H1 (cell line): ENCODE data around the gene APBA2. TPM values are rescaled to one million over a fixed set of nuclear protein-coding genes. Genes with fewer than 3 reads are reported as not detected.

Experiments used
- CTCF ChIA-PET: fragments of 300-600 bp; sonication (Branson Sonifier 250); formaldehyde crosslinking; loops from one replicate; lab custom pipeline; 2021; ENCODE audit not compliant: partially characterized antibody; lab: Charles Lee
- POLR2A ChIA-PET: fragments of 300-600 bp; sonication (Branson Sonifier 250); formaldehyde crosslinking; loops from one replicate; lab custom pipeline; 2021; ENCODE audit warnings: inconsistent platforms; ENCODE audit not compliant: partially characterized antibody; lab: Charles Lee
- DNase-seq, 2 experiments: peaks; one replicate each; pipeline versions ENCODE4 v3.0.0 to v3.0.0-alpha.2; 2010 to 2022; ENCODE audit warnings: low spot score in 2 of 2, low read depth in 1 of 2, mixed read lengths in 1 of 2
- FAIRE-seq: peaks from 2 replicates; lab custom pipeline; 2011; peaks lifted over from hg19 to GRCh38; lab: Jason Lieb, UNC
- H2AFZ ChIP-seq: 2 replicates; pipeline ENCODE4 v1.8.1; 2012; ENCODE audit warnings: low read length, inconsistent platforms
- H2AK5ac ChIP-seq: 2 replicates; pipeline ENCODE4 v1.6.1; 2013; ENCODE audit warnings: low read depth, low read length
- H2BK120ac ChIP-seq: replicated peaks from 2 replicates; pipeline ENCODE3; 2013; ENCODE audit warnings: low read depth, low read length, inconsistent platforms
- H2BK12ac ChIP-seq: 2 replicates; pipeline ENCODE4 v1.6.1; 2013; ENCODE audit warnings: low read depth, low read length
- H2BK15ac ChIP-seq: 2 replicates; pipeline ENCODE4 v1.6.1; 2013; ENCODE audit warnings: low read length
- H2BK20ac ChIP-seq: 2 replicates; pipeline ENCODE4 v1.6.1; 2013; ENCODE audit warnings: low read length
- H2BK5ac ChIP-seq: 2 replicates; pipeline ENCODE4 v1.6.1; 2013; ENCODE audit warnings: low read depth, low read length
- H3K14ac ChIP-seq: 2 replicates; pipeline ENCODE4 v1.6.1; 2013; ENCODE audit warnings: inconsistent platforms; ENCODE audit not compliant: insufficient read length
- H3K18ac ChIP-seq: 2 replicates; pipeline ENCODE4 v1.6.1; 2013; ENCODE audit warnings: low read length; ENCODE audit errors: extremely low read depth
- H3K23ac ChIP-seq: 2 replicates; pipeline ENCODE4 v1.6.1; 2013; ENCODE audit warnings: inconsistent platforms; ENCODE audit not compliant: insufficient read length
- H3K23me2 ChIP-seq: 2 replicates; pipeline ENCODE4 v1.6.1; 2013; ENCODE audit warnings: low read depth, low read length
- H3K27ac ChIP-seq: 2 replicates; pipeline ENCODE4 v1.6.1; 2011; ENCODE audit warnings: low read depth, low read length, inconsistent platforms
- H3K27me3 ChIP-seq, 4 experiments: replicated peaks in 1 of 4; 1 replicate in 1 of 4; 2 replicates in 3 of 4; pipeline versions ENCODE4 v1.6.1 to v1.8.1; 2011 to 2013; ENCODE audit warnings: low read length in 3 of 4, mild to moderate bottlenecking in 3 of 4, inconsistent platforms in 2 of 4, mixed read lengths in 2 of 4, moderate library complexity in 1 of 4; ENCODE audit not compliant: control insufficient read depth in 3 of 4, insufficient read depth in 3 of 4; ENCODE audit errors: extremely low read depth in 1 of 4
- H3K36me3 ChIP-seq, 4 experiments: 2 replicates each; pipeline versions ENCODE4 v1.6.1 to v1.8.1; 2011 to 2013; ENCODE audit warnings: mild to moderate bottlenecking in 4 of 4, low read length in 3 of 4, moderate library complexity in 2 of 4, control low read depth in 1 of 4, inconsistent platforms in 1 of 4; ENCODE audit not compliant: insufficient read depth in 4 of 4, control insufficient read depth in 2 of 4
- H3K4ac ChIP-seq: replicated peaks from 2 replicates; pipeline ENCODE3; 2013; ENCODE audit warnings: low read length, low read depth, mixed read lengths, inconsistent platforms; ENCODE audit not compliant: insufficient read length
- H3K4me1 ChIP-seq, 4 experiments: replicated peaks in 1 of 4; 1 replicate in 1 of 4; 2 replicates in 3 of 4; pipeline versions ENCODE4 v1.6.1 to v1.8.1; 2011 to 2013; ENCODE audit warnings: low read length in 3 of 4, inconsistent platforms in 2 of 4, mixed read lengths in 1 of 4; ENCODE audit not compliant: insufficient read depth in 4 of 4, control insufficient read depth in 3 of 4
- H3K4me2 ChIP-seq, 2 experiments: 2 replicates each; pipeline versions ENCODE4 v1.6.1 to v1.8.1; 2011 to 2013; ENCODE audit warnings: low read depth in 2 of 2, low read length in 2 of 2, control low read depth in 1 of 2, inconsistent platforms in 1 of 2, mild to moderate bottlenecking in 1 of 2; ENCODE audit not compliant: insufficient read depth in 1 of 2
- H3K4me3 ChIP-seq, 4 experiments: fragments of 200-600, 300-600 bp in 1 of 4; sonication (generic), shearing (Covaris generic), sonication (Bioruptor Twin) in 1 of 4; 2 replicates each; pipeline versions ENCODE4 v1.5.1 to v1.8.1; 2011 to 2016; ENCODE audit warnings: low read length in 4 of 4, low read depth in 3 of 4, control low read depth in 2 of 4, inconsistent platforms in 2 of 4, mild to moderate bottlenecking in 2 of 4, mixed read lengths in 1 of 4, moderate library complexity in 1 of 4; ENCODE audit not compliant: insufficient read depth in 2 of 4; ENCODE audit errors: extremely low read depth in 1 of 4
- H3K56ac ChIP-seq: replicated peaks from 2 replicates; pipeline ENCODE3; 2013; ENCODE audit warnings: low read depth, mild to moderate bottlenecking, mixed read lengths, low read length, inconsistent platforms; ENCODE audit not compliant: insufficient read length
- H3K79me1 ChIP-seq: 2 replicates; pipeline ENCODE4 v1.6.1; 2013; ENCODE audit warnings: low read depth, low read length, control low read depth
- H3K79me2 ChIP-seq, 2 experiments: 2 replicates each; pipeline versions ENCODE4 v1.6.1 to v1.8.1; 2012 to 2013; ENCODE audit warnings: low read length in 2 of 2, mild to moderate bottlenecking in 2 of 2, inconsistent platforms in 1 of 2; ENCODE audit not compliant: insufficient read depth in 2 of 2, control insufficient read depth in 1 of 2
- H3K9ac ChIP-seq, 4 experiments: replicated peaks in 1 of 4; 1 replicate in 1 of 4; 2 replicates in 3 of 4; pipeline versions ENCODE4 v1.6.1 to v1.8.1; 2011 to 2013; ENCODE audit warnings: low read depth in 3 of 4, low read length in 3 of 4, control low read depth in 2 of 4, mild to moderate bottlenecking in 2 of 4, moderate library complexity in 2 of 4, inconsistent platforms in 1 of 4; ENCODE audit errors: extremely low read depth in 1 of 4
- H3K9me3 ChIP-seq, 2 experiments: 2 replicates each; pipeline versions ENCODE4 v1.6.1 to v1.8.1; 2012 to 2013; ENCODE audit warnings: mild to moderate bottlenecking in 2 of 2, moderate library complexity in 2 of 2, control low read depth in 1 of 2, inconsistent platforms in 1 of 2, low read depth in 1 of 2, low read length in 1 of 2, mixed read lengths in 1 of 2; ENCODE audit not compliant: insufficient read depth in 2 of 2
- H4K20me1 ChIP-seq, 2 experiments: replicated peaks in 1 of 2; 2 replicates each; pipeline versions ENCODE3 to v1.8.1; 2011 to 2013; ENCODE audit warnings: inconsistent platforms in 2 of 2, low read length in 2 of 2, mild to moderate bottlenecking in 1 of 2; ENCODE audit not compliant: insufficient read depth in 2 of 2, control insufficient read depth in 1 of 2
- H4K5ac ChIP-seq: 2 replicates; pipeline ENCODE4 v1.6.1; 2013; ENCODE audit warnings: low read length, low read depth, mixed read lengths, inconsistent platforms; ENCODE audit not compliant: insufficient read length
- H4K8ac ChIP-seq: 2 replicates; pipeline ENCODE4 v1.8.0; 2013; ENCODE audit warnings: mild to moderate bottlenecking, moderate library complexity, low read length, inconsistent platforms; ENCODE audit not compliant: insufficient read depth; ENCODE audit errors: extremely low read depth
- H4K91ac ChIP-seq: replicated peaks from 2 replicates; pipeline ENCODE3; 2013; ENCODE audit warnings: low read length, mixed read lengths, inconsistent platforms; ENCODE audit not compliant: insufficient read length
- BRCA1 ChIP-seq: IDR thresholded peaks from 2 replicates; pipeline ENCODE4 v1.6.1; 2012; ENCODE audit warnings: low read depth, low read length, improper control_type of control experiment
- CBX8 ChIP-seq: fragments of 300-800, 300-1000 bp; sonication (generic); IDR thresholded peaks from 2 replicates; pipeline ENCODE4 v1.7.1; 2016; ENCODE audit warnings: low read depth, low read length, borderline replicate concordance
- CEBPB ChIP-seq: IDR thresholded peaks from 2 replicates; pipeline ENCODE4 v1.6.1; 2012; ENCODE audit warnings: low read depth, low read length
- CTBP2 ChIP-seq: IDR thresholded peaks from 2 replicates; pipeline ENCODE4 v1.7.0; 2011; ENCODE audit warnings: borderline replicate concordance, mild to moderate bottlenecking, moderate library complexity, mixed read lengths, low read length; ENCODE audit not compliant: insufficient read depth, insufficient read length
- E2F6 ChIP-seq: IDR thresholded peaks from 2 replicates; pipeline ENCODE4 v1.6.1; 2012; ENCODE audit warnings: inconsistent platforms
- EZH2 ChIP-seq: fragments of 200-600 bp; sonication (generic); IDR thresholded peaks from 2 replicates; pipeline ENCODE4 v1.7.1; 2012; ENCODE audit warnings: low read depth, mild to moderate bottlenecking, moderate library complexity, low read length, inconsistent platforms; ENCODE audit not compliant: severe bottlenecking
- KDM1A ChIP-seq: fragments of 200-600, 300-600 bp; sonication (generic); IDR thresholded peaks from 2 replicates; pipeline ENCODE4 v1.7.1; 2016; ENCODE audit warnings: mild to moderate bottlenecking, low read length, borderline replicate concordance
- NRF1 ChIP-seq: IDR thresholded peaks from 2 replicates; pipeline ENCODE4 v1.6.1; 2011; ENCODE audit warnings: mild to moderate bottlenecking, low read depth, low read length, improper control_type of control experiment
- POLR2A ChIP-seq, 2 experiments: IDR thresholded peaks; 1 replicate in 1 of 2; 2 replicates in 1 of 2; pipeline ENCODE4 v1.6.1; 2011; ENCODE audit warnings: low read depth in 2 of 2, low read length in 2 of 2, mild to moderate bottlenecking in 2 of 2; ENCODE audit errors: control extremely low read depth in 1 of 2
- POLR2AphosphoS5 ChIP-seq: IDR thresholded peaks from 2 replicates; pipeline ENCODE4 v1.6.1; 2011; ENCODE audit warnings: low read depth, low read length
- SP1 ChIP-seq: IDR thresholded peaks from 2 replicates; pipeline ENCODE4 v1.6.1; 2011; ENCODE audit warnings: low read depth, low read length
- SP2 ChIP-seq: IDR thresholded peaks from 2 replicates; pipeline ENCODE4 v1.6.1; 2012; ENCODE audit warnings: mild to moderate bottlenecking, low read length, inconsistent platforms
- SRF ChIP-seq: IDR thresholded peaks from 2 replicates; pipeline ENCODE4 v1.6.1; 2011; ENCODE audit warnings: mild to moderate bottlenecking, low read depth, low read length, moderate library complexity
- USF2 ChIP-seq: IDR thresholded peaks from 2 replicates; pipeline ENCODE4 v1.6.1; 2011; ENCODE audit warnings: low read length, improper control_type of control experiment
- WGBS, 2 experiments: shearing (Covaris generic) in 1 of 2; methylation state at CpG; one replicate each; pipeline versions ENCODE4 v1.1.6 to v1.1.7; 2013 to 2015; ENCODE audit warnings: low lambda C conversion rate in 2 of 2, mixed read lengths in 2 of 2, inconsistent platforms in 1 of 2, low coverage in 1 of 2, missing lambda C conversion rate in 1 of 2; ENCODE audit not compliant: insufficient replicate concordance in 2 of 2, insufficient coverage in 1 of 2, insufficient read length in 1 of 2; ENCODE audit errors: extremely low coverage in 1 of 2, missing lambda C conversion rate in 1 of 2; 5-methylcytosine and 5-hydroxymethylcytosine counted together
- polyA plus RNA-seq, 7 experiments: library from polyadenylated mRNA; depleted of rRNA in 3 of 7; stranded (reverse) in 5 of 7; unstranded in 2 of 7; fragments of >200 nt in 5 of 7; fragments of 200-250 nt in 2 of 7; gene quantifications; 1 replicate in 5 of 7; 2 replicates in 1 of 7; 4 replicates in 1 of 7; pipeline versions ENCODE4 v1.2.1 to v1.2.3, GENCODE V29; 2011 to 2013; ENCODE audit warnings: missing spikeins in 2 of 7, mixed read lengths in 2 of 7
- total RNA-seq: library from RNA; stranded (reverse); fragmentation: NEBNext Ultra II Directional; extraction: Animal tissue kit (Norgen Biotek cat#: 25700); gene quantifications from 2 replicates; pipeline ENCODE4 v1.2.1, GENCODE V29; 2021

Gene APBA2
- total and polyA plus RNA-seq, 2 of the 8 experiments (the other 6 are each of a cell fraction or from before 2014, with no cell fraction given) = 15.5 to 19.0 TPM

DNA sequence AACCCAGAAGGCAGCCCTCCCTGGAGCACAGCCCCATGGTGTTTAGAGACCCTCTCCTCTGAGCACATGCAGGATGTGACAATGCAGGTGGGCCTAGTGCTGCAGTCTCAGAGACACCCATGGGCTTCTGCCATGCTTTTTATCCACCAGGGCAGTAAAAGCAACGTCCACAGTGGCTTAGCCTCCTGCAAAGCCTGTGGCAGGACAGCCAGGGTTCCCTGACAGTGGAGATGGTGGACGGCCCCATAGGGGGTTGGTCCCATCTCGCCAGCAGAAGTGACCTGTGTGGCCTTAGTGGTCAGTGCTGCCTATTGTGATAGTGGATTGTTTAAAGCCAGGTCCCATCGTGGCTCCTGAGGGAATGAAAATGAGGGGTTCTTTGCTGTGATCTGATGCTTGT is 46.6 kb downstream of the APBA2 start:
- Histone ChIP-seq H2AK5ac (no peak overlapping the region), H3K36me3 (no peaks in the 10 kb centered on the region), H3K4me1 (peaks cover 0 to 9% (median 4%) of the 10 kb centered on the region in 4 experiments; a peak in 4 of 7 replicates), H3K4me2 (no peak overlapping the region), H4K5ac (no peak overlapping the region), H3K4me3 (no peak overlapping the region), H2BK15ac (no peak overlapping the region), H3K4ac (no peak overlapping the region), H3K27me3 (no peaks in the 10 kb centered on the region), H3K27ac (no peak overlapping the region), H2BK5ac (no peak overlapping the region), H3K9me3 (peaks cover 0 to 2% of the 10 kb centered on the region in 2 experiments; a peak in 1 of 4 replicates), H4K20me1 (no peaks in the 10 kb centered on the region), H2BK20ac (no peak overlapping the region), H2BK120ac (no peak overlapping the region), H3K56ac (no peak overlapping the region), H2AFZ (no peak overlapping the region), H2BK12ac (no peak overlapping the region), H3K79me2 (no peaks in the 10 kb centered on the region), H4K91ac (no peak overlapping the region), H4K8ac (no peak overlapping the region), H3K9ac (no peak overlapping the region), H3K14ac (no peak overlapping the region), H3K18ac (no peak overlapping the region), H3K23me2 (no peaks in the 10 kb centered on the region), H3K79me1 (no peaks in the 10 kb centered on the region), H3K23ac (no peak overlapping the region)
- DNase-seq (no peak), FAIRE-seq (no peak)
- 88% methylated on average over 4 of the region's 4 CpGs; no CpG with 5 or more reads in 1 of the 2 experiments for WGBS, 2 experiments
- ChIA-PET CTCF (no interaction called here), POLR2A (no interaction called here)
- no peak for TF ChIP-seq CEBPB
- no peak for TF ChIP-seq CBX8
- no peak for TF ChIP-seq E2F6
- no peak for TF ChIP-seq SP2
- no peak for TF ChIP-seq USF2
- no peak for TF ChIP-seq NRF1
- TF ChIP-seq BRCA1 = no peak
- no peak for TF ChIP-seq POLR2A (IDR thresholded peaks at IDR 0.05; ENCODE audit: control extremely low read depth in 1 of 2, low read depth in 2 of 2, low read length in 2 of 2)
- TF ChIP-seq EZH2 = no peak
- no peak for TF ChIP-seq CTBP2
- no peak for TF ChIP-seq KDM1A
- TF ChIP-seq SRF = no peak
- no peak for TF ChIP-seq POLR2AphosphoS5
- TF ChIP-seq SP1 = no peak
